Fibroblast of mammary gland (primary cell): ENCODE results near the gene FN1.

Experiments used
- DNase-seq: peaks from one replicate; pipeline ENCODE4 v3.0.0-alpha.2; 2010; ENCODE audit warnings: low read depth
- H3K4me3 ChIP-seq: 2 replicates; pipeline ENCODE4 v1.5.1; 2011; ENCODE audit warnings: low read depth, mild to moderate bottlenecking, low read length, moderate library complexity; ENCODE audit not compliant: control insufficient read depth
- CTCF ChIP-seq: conservative IDR thresholded peaks from 2 replicates; pipeline ENCODE4 v1.5.1; 2011; ENCODE audit warnings: low read depth, low read length, inconsistent platforms; ENCODE audit not compliant: control insufficient read depth, insufficient read depth

The FN1 gene

GRCh38 chr2:215384710-215385109, 51.2 kb downstream of the FN1 start:
- no peak for TF ChIP-seq CTCF
- no peak overlapping the region for H3K4me3 ChIP-seq
- DNase-seq, result no peak

- no peak for TF ChIP-seq CTCF
- H3K4me3 ChIP-seq, result no peak overlapping the region
- DNase-seq, result no peak
Observed at GRCh38 chr2:215383652-215384279, 52.1 kb downstream of the FN1 start.

- H3K4me3 ChIP-seq, result no peak overlapping the region
- DNase-seq, result no peak
- no peak for TF ChIP-seq CTCF
Observed at GRCh38 chr2:215382480-215382879, 53.4 kb downstream of the FN1 start.

- H3K4me3 ChIP-seq, result no peak overlapping the region
- TF ChIP-seq CTCF, result no peak
- no peak for DNase-seq
Observed at GRCh38 chr2:215382011-215382410, 53.9 kb downstream of the FN1 start.

GRCh38 chr2:215380699-215381098, 55.2 kb downstream of the FN1 start:
- H3K4me3 ChIP-seq, result no peak overlapping the region
- TF ChIP-seq CTCF, result no peak
- no peak for DNase-seq

GRCh38 chr2:215379948-215380347, 55.9 kb downstream of the FN1 start:
- DNase-seq, result no peak
- TF ChIP-seq CTCF, result no peak

GRCh38 chr2:215379039-215379438, 56.8 kb downstream of the FN1 start:
- DNase-seq, result no peak
- no peak for TF ChIP-seq CTCF
- H3K4me3 ChIP-seq, result no peak overlapping the region

More at GRCh38 chr2:215379948-215380347, 55.9 kb downstream of the FN1 start:
- H3K4me3 ChIP-seq, result no peak overlapping the region
